ENCODE results near the gene RLF. TPM values are rescaled to one million over a fixed set of nuclear protein-coding genes. Genes with fewer than 3 reads are reported as not detected.
A peak's percentile ranks its signal among the peaks of the same experiment; 100 is the strongest.

Gene RLF
- total RNA-seq, 1 experiment from 2014 or later = 15.1 TPM

- TF ChIP-seq EZH2 (IDR thresholded peaks at IDR 0.05; ENCODE audit: low read length, unreplicated experiment) (no peak), CTCF (conservative IDR thresholded peaks at IDR 0.05; ENCODE audit: low read depth, low read length) (no peak), EZH2phosphoT487 (IDR thresholded peaks at IDR 0.05; ENCODE audit: borderline replicate concordance, low read length) (no peak)
- no peak for ATAC-seq
- 0 out of 2 replicates have a peak, but pooled peaks cover 5% of the 10 kb centered on the region for H3K9me3 ChIP-seq (ENCODE audit: low read length)
- H2AFZ ChIP-seq (ENCODE audit: low read length) = no peak overlapping the region
- no peaks in the 10 kb centered on the region for H3K9me2 ChIP-seq (replicated peaks; ENCODE audit: low read length)
- H3K9ac ChIP-seq (ENCODE audit: low read length) = no peak overlapping the region
- CTCF ChIA-PET = no interaction called here
- no peaks in the 10 kb centered on the region for H3K27me3 ChIP-seq (ENCODE audit: low read length)
- H3K4me2 ChIP-seq (ENCODE audit: low read length) = no peak overlapping the region
- no peaks in the 10 kb centered on the region for H3K79me2 ChIP-seq (ENCODE audit: low read length)
- BruUV-seq (replicated peaks) = no TSS peak
- intact Hi-C loops (cut with micrococcal nuclease) = no loop called here
- no peak overlapping the region for H3K4me3 ChIP-seq (ENCODE audit: low read length)
- H3F3A ChIP-seq (ENCODE audit: low read length, unreplicated experiment) = no peaks in the 10 kb centered on the region
- no peak for DNase-seq
- H3K4me1 ChIP-seq (ENCODE audit: insufficient read depth, low read length) = peaks cover 10% of the 10 kb centered on the region
- POLR2A ChIA-PET (ENCODE audit: unreplicated experiment) = no interaction called here
- no peaks in the 10 kb centered on the region for H3K36me3 ChIP-seq (ENCODE audit: low read depth, low read length)
- H4K20me1 ChIP-seq (ENCODE audit: low read length) = no peaks in the 10 kb centered on the region
- H3K27ac ChIP-seq (ENCODE audit: low read length) = no peak overlapping the region
Measured at GRCh38 chr1:40132383-40133311, 28.5 kb upstream of the RLF start.

GRCh38 chr1:40133312-40133665 is 27.9 kb upstream of the RLF start:
- POLR2A ChIA-PET (ENCODE audit: unreplicated experiment) = no interaction called here
- no peaks in the 10 kb centered on the region for H3K27me3 ChIP-seq (ENCODE audit: low read length)
- H4K20me1 ChIP-seq (ENCODE audit: low read length) = no peaks in the 10 kb centered on the region
- H3K36me3 ChIP-seq (ENCODE audit: low read depth, low read length) = no peaks in the 10 kb centered on the region
- H3K4me2 ChIP-seq (ENCODE audit: low read length) = no peak overlapping the region
- H3K27ac ChIP-seq (ENCODE audit: low read length) = no peak overlapping the region
- no peak for ATAC-seq
- no peak for DNase-seq
- H3K4me1 ChIP-seq (ENCODE audit: insufficient read depth, low read length) = peaks cover 10% of the 10 kb centered on the region
- H3K79me2 ChIP-seq (ENCODE audit: low read length) = no peaks in the 10 kb centered on the region
- CTCF ChIA-PET = no interaction called here
- H3K9me2 ChIP-seq (replicated peaks; ENCODE audit: low read length) = no peaks in the 10 kb centered on the region
- no peak for TF ChIP-seq EZH2 (IDR thresholded peaks at IDR 0.05; ENCODE audit: low read length, unreplicated experiment)
- TF ChIP-seq EZH2phosphoT487 (IDR thresholded peaks at IDR 0.05; ENCODE audit: borderline replicate concordance, low read length) = no peak
- no peak for TF ChIP-seq CTCF (conservative IDR thresholded peaks at IDR 0.05; ENCODE audit: low read depth, low read length)
- no peak overlapping the region for H3K4me3 ChIP-seq (ENCODE audit: low read length)
- intact Hi-C loops (cut with micrococcal nuclease) = no loop called here
- no peak overlapping the region for H2AFZ ChIP-seq (ENCODE audit: low read length)
- BruUV-seq (replicated peaks) = no TSS peak
- H3F3A ChIP-seq (ENCODE audit: low read length, unreplicated experiment) = no peaks in the 10 kb centered on the region
- 0 out of 2 replicates have a peak, but pooled peaks cover 5% of the 10 kb centered on the region for H3K9me3 ChIP-seq (ENCODE audit: low read length)
- no peak overlapping the region for H3K9ac ChIP-seq (ENCODE audit: low read length)

GRCh38 chr1:40133839-40134238 is 27.3 kb upstream of the RLF start:
- Histone ChIP-seq H3K27me3 (ENCODE audit: low read length) (no peaks in the 10 kb centered on the region), H3K4me2 (ENCODE audit: low read length) (no peak overlapping the region), H3K36me3 (ENCODE audit: low read depth, low read length) (no peaks in the 10 kb centered on the region), H3K9me3 (ENCODE audit: low read length) (0 out of 2 replicates have a peak, but pooled peaks cover 5% of the 10 kb centered on the region), H4K20me1 (ENCODE audit: low read length) (no peaks in the 10 kb centered on the region), H3K27ac (ENCODE audit: low read length) (no peak overlapping the region), H3K79me2 (ENCODE audit: low read length) (no peaks in the 10 kb centered on the region), H2AFZ (ENCODE audit: low read length) (no peak overlapping the region), H3F3A (ENCODE audit: low read length, unreplicated experiment) (no peaks in the 10 kb centered on the region), H3K4me1 (ENCODE audit: insufficient read depth, low read length) (peaks cover 10% of the 10 kb centered on the region), H3K4me3 (ENCODE audit: low read length) (no peak overlapping the region), H3K9me2 (replicated peaks; ENCODE audit: low read length) (no peaks in the 10 kb centered on the region), H3K9ac (ENCODE audit: low read length) (no peak overlapping the region)
- BruUV-seq (replicated peaks) = no TSS peak
- ATAC-seq (no peak), DNase-seq (peak; percentile 31)
- TF ChIP-seq EZH2 (IDR thresholded peaks at IDR 0.05; ENCODE audit: low read length, unreplicated experiment) = no peak
- no peak for TF ChIP-seq CTCF (conservative IDR thresholded peaks at IDR 0.05; ENCODE audit: low read depth, low read length)
- TF ChIP-seq EZH2phosphoT487 (IDR thresholded peaks at IDR 0.05; ENCODE audit: borderline replicate concordance, low read length) = no peak
- intact Hi-C loops (cut with micrococcal nuclease) = no loop called here
- ChIA-PET CTCF (no interaction called here), POLR2A (ENCODE audit: unreplicated experiment) (interaction anchor here (0.5 kb wide), 1 partner anchor 73 kb away, joined by 3 read pairs; no protein-coding TSS in a partner anchor)

Measured in PC-3 (cell line).